Measurements from ENCODE around the gene ZNF385A.

Gene ZNF385A

GRCh38 chr12:54381136-54381535 is 3.4 kb downstream of the ZNF385A start:
- Mint-ChIP-seq H3K4me3 (no peak overlapping the region), H3K27me3 (ENCODE audit: low read depth) (no peaks in the 10 kb centered on the region), H3K36me3 (ENCODE audit: low read depth) (no peaks in the 10 kb centered on the region), H3K4me1 (peaks cover 31% of the 10 kb centered on the region), H3K9me3 (no peaks in the 10 kb centered on the region), H3K27ac (no peak overlapping the region)
- no peak for TF ChIP-seq CTCF (IDR thresholded peaks at IDR 0.05; ENCODE audit: unreplicated experiment in 3 of 3)

GRCh38 chr12:54379398-54380201 is 4.9 kb downstream of the ZNF385A start:
- Mint-ChIP-seq H3K27me3 (ENCODE audit: low read depth) (peaks cover 6% of the 10 kb centered on the region), H3K4me3 (peak overlapping the region; percentile 81 to 87 (median 85)), H3K27ac (peak overlapping the region in 1 of 3 experiments; percentile 9), H3K4me1 (peaks cover 43% of the 10 kb centered on the region), H3K9me3 (no peaks in the 10 kb centered on the region), H3K36me3 (ENCODE audit: low read depth) (no peaks in the 10 kb centered on the region)
- TF ChIP-seq CTCF (IDR thresholded peaks at IDR 0.05; ENCODE audit: unreplicated experiment in 3 of 3): peak; percentile 100

- H3K27ac Mint-ChIP-seq: peak overlapping the region in 1 of 3 experiments; percentile 38
- peaks cover 45% of the 10 kb centered on the region for H3K4me1 Mint-ChIP-seq
- H3K9me3 Mint-ChIP-seq: no peaks in the 10 kb centered on the region
- no peaks in the 10 kb centered on the region for H3K36me3 Mint-ChIP-seq (ENCODE audit: low read depth)
- H3K27me3 Mint-ChIP-seq (ENCODE audit: low read depth): peaks cover 6% of the 10 kb centered on the region
- H3K4me3 Mint-ChIP-seq: peak overlapping the region; percentile 85 to 89 (median 88)
- TF ChIP-seq CTCF (IDR thresholded peaks at IDR 0.05; ENCODE audit: unreplicated experiment in 3 of 3): no peak
These were observed 5.6 kb downstream of the ZNF385A start for GRCh38 chr12:54378796-54379397.

GRCh38 chr12:54377797-54378515 is 6.6 kb downstream of the ZNF385A start:
- H3K9me3 Mint-ChIP-seq: no peaks in the 10 kb centered on the region
- peaks cover 6% of the 10 kb centered on the region for H3K27me3 Mint-ChIP-seq (ENCODE audit: low read depth)
- H3K4me3 Mint-ChIP-seq: peak overlapping the region; percentile 85 to 89 (median 88)
- peaks cover 54% of the 10 kb centered on the region for H3K4me1 Mint-ChIP-seq
- H3K27ac Mint-ChIP-seq: no peak overlapping the region
- H3K36me3 Mint-ChIP-seq (ENCODE audit: low read depth): peaks cover 6% of the 10 kb centered on the region
- TF ChIP-seq CTCF (IDR thresholded peaks at IDR 0.05; ENCODE audit: unreplicated experiment in 3 of 3): no peak

GRCh38 chr12:54377007-54377406 is 7.5 kb downstream of the ZNF385A start:
- Mint-ChIP-seq H3K36me3 (ENCODE audit: low read depth) (peaks cover 7% of the 10 kb centered on the region), H3K27me3 (ENCODE audit: low read depth) (peaks cover 6% of the 10 kb centered on the region), H3K9me3 (no peaks in the 10 kb centered on the region), H3K27ac (peak overlapping the region in 2 of 3 experiments; percentile 51 to 60), H3K4me3 (peak overlapping the region; percentile 70 to 89 (median 73)), H3K4me1 (peaks cover 62% of the 10 kb centered on the region)
- no peak for TF ChIP-seq CTCF (IDR thresholded peaks at IDR 0.05; ENCODE audit: unreplicated experiment in 3 of 3)

Measured in nephron (organoid).